ENCODE measurements around the gene NPAS3.
A peak's percentile ranks its signal among the peaks of the same experiment; 100 is the strongest.

The NPAS3 gene

GRCh38 chr14:33848706-33849454 is 910.2 kb downstream of the NPAS3 start:
- DNase-seq = peak; percentile 61

GRCh38 chr14:33849455-33849801 is 910.7 kb downstream of the NPAS3 start:
- DNase-seq = no peak

DNA sequence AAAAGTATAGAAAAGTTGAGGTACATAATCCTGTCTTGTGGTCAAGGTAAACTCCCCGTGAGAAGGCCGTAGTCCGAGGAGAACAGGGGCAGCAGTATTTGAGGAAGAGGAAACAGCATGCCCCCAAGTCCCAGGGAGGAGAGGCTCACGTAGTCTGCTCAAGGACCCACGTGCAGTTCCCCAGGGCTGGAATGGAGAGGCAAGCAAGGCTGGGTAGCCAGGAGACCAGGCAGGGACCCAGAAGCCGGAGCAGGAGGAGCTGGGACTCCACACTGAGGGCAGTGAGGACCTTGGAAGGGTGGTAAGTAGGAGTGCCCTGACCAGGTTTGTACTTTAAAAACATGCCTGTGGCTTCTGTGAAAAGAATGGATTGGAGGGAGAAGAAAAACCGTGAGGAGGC is 912.1 kb downstream of the NPAS3 start:
- DNase-seq = no peak

DNA sequence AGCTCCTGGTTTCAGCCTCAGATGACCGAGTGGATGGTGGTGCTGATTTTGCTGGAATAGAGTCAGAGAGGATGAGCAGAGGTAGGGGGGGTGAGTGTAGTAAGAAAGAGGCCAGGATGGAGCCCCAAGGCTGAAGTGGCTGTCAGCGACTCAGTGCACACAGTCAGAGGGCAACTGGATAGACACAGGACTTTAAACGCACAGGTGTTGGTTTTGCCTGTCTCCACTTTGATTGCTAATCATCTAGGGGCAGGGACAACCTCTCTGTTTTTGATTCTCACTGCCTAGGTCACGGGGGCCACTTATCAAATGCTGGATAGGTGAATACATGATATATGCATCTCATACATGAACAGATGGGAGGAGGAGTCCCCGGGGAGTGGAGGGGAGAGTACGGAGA is 912.7 kb downstream of the NPAS3 start:
- DNase-seq = no peak

- DNase-seq = no peak
Measured at GRCh38 chr14:33851931-33852330, 913.3 kb downstream of the NPAS3 start.

Data from fibroblast of skin of back (primary cell).